ENCODE measurements around the gene APOL3.
"Not testable (repeated sequence)": the region's sequence is repeated elsewhere in the genome, so short reads cannot be mapped to it uniquely, and the experiment has no call there.

APOL3 gene

DNA sequence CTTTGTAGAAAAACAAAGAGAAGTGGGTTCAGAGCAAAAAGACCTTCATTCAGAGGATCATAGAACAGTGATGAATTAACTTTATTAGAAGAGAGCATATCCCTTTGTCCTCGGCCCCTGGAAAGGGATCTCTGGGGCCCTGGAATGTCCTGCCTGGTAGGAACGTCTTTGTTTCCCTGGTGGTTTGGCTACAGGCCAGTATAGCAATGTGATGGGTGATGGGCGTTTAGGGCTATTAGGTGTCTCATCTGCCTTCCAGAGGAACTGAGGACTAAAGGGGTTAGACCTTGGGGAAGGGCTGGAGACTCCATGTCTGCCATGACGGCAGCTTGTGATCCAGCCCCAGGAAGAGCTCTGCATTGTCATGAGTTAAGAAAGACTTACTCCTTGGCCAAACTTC, 32.0 kb upstream of the APOL3 start:
- no peak for DNase-seq

DNA sequence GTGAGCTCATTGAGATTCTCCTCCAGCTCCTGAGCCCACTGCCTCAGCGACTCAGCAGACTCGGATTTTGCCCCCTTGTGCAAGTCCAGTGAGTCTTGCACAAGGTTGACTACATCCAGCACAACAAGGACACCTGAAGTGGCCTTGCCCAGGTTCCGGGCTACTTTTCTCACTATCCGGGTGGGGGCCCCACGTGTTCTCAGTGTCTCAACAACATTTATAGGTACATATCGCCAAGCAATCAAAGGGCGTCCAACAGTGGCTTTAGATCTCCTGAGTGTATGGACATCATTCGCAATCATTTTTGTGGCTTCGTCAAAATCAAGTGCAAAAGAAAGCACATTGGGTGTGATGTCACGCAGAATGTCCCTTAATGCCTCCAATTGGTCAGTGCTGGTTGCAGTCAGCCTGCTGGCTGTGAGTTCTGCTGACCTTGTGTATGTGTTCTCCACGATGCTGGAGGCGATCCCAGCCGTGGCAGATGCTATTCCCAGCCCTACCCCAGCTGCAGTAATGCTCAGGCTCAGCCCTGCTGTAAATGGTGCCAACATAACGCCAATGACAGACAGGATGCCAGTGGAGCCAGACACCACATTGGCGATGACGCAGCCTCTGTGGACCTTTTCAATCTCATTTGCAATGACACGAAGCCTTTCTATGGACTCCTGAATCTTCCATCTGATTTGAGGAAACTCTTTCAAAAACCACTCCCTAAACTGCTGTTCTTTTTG, 30.7 kb upstream of the APOL3 start:
- no peak for DNase-seq

DNA sequence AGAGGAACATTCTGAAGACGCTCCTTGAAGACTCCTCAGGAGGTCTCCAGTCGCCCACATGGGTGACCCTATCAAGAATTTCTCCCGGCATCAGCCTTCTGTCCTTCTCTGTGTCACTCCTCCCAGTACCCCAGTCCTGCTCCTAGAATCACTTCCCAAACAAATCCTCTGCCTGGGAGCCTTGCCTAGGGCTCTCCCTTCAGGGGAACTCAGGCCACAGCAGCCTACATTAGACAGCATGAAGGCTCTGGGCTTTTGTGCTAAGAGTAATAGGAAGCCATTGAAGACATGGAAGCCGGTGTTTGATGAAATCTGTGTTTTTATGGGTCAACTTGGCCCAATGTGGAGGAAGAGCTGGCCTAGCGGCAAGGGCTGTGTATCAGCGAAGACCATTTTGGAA, 27.3 kb upstream of the APOL3 start:
- DNase-seq = not testable (repeated sequence)

DNA sequence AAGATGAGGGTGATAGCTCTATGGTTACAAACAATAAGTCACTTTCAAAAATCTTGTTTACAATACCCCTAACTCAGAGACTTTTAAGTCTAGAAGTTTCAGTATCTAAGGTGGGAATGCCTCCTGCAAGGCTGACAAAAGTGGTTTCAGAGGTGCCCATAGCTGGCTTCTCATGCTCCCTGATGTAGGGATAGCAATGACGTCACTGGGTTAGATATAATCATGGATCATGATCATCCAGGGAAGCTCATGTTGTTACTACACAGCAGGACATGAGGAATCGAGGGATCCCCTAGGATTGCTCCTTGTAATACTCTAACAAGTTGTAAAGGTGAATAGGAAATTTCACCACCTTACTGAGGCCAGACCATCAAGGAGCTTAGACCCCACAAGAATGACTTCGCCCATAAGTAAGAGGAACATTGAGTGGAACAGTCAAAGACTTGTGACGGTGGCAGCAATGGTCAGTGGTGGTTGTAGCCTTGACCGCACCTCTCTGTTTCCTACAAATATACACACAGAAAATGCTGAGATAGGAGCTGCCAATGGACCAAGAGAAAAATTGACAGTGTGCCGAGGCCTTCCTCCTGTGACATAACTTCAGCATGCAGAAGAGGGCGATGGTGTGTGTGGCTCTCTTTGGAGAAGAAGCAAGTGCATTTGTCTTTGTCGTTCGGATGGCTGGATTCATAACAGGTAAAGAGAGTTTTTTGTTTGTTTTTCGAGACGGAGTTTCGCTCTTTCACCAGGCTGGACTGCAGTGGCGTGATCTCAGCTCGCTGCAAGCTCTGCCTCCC, 25.5 kb upstream of the APOL3 start:
- DNase-seq = no peak

DNA sequence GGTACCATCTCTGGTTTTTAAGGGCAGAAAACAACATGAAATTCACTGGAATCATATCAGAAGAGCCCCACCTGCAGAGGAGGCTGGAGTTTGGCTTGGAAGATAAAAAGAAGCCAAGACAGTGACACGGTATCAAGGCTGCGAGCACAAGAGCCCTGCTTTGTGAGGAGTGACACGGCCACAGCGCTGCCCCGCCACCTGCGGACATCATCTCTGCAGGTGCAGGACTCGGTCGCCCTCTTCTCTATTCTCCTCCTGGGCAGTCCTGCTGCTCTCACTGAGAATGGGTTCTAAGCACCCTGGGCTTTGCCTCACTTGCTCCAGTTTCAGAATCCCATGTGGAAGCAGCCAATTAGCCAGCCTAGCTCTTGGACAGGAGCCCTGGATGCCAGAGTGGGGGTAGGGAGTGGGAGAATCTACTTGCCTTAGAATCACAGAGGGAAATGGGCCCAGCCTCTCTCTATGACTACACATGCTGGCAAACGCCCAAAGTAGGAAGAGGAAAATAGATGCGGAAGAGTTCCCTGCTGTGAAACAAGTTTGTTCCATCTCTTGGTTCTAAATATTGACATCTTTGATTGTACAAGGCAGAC, 24.0 kb upstream of the APOL3 start:
- DNase-seq = peak; percentile 60

DNA sequence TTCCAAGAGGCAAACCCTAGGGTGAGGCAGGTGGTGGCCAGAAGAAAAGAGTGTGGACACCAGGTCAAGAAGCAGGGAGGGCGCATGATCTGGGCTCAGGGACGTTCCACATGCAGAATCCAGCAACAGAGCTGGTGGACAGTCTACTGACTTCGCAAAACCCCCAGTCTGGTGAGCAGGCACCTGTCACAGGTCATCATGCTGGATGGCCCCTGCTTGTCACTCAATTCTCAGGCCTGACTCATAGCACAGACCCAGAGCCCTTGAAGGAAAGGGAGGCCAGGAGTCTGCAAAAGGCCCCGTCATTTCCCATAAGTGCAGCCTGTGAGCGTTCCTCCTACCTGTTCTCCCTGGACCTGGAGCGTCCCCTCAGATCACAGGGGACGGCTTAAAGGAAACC, 22.9 kb upstream of the APOL3 start:
- no peak for DNase-seq

DNA sequence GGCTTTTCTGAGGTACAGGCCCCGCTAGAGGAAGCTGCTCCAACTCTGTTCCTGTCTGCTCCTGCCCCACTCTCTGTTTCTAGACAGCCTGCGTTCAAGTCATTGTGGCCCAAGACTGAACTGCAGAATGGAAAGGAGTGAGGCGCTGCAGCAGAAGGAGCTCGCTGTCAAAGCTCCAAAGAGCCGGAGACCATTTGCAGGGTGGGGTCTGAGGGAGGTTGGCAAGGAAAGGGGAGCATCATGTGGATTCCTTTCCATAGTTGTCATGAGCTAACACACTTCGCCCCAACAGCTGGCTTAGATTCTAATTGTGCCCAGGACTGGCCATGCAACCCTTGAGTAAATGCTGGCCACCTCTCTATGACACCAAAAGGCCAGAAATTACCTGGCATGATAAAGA, 22.3 kb upstream of the APOL3 start:
- no peak for DNase-seq

DNA sequence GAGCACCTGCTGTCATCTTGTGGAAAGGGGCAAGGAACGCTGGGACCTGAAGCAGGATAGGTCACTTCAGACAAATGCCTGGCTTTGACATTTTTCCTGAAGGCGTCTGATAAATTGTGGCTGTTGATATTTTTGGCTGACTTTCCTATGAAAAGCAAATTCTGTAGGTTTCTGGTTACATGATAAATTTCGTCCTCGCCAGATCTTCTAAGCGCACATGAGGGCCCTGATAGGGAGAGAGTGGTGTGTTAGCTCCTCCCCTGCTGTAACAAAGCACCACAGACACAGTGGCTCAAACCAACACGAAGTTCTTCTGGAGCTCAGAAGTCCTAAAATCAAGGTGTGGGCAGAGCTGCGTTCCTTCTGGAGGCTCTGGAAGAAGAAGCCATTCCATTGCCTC, 21.5 kb upstream of the APOL3 start:
- DNase-seq = no peak

DNA sequence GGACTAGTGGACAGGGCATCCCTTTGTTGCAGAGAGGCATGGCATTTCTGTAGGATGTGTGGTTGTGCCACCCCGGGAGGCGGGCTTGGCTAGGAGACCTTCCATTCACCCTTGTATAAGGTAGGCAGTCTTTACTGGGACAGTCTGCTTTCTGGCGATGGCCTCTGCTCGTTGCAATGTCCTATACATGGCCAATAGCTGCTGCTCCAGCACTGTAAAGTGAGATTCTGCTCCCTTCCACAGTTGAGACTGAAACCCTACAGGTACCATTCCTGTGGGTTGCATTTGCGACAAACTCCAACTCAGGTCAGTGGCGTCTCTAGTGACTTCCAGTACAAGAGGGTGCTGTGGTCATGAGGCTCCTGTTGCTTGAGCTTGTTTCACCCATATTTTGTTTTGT, 20.4 kb upstream of the APOL3 start:
- no peak for DNase-seq

DNA sequence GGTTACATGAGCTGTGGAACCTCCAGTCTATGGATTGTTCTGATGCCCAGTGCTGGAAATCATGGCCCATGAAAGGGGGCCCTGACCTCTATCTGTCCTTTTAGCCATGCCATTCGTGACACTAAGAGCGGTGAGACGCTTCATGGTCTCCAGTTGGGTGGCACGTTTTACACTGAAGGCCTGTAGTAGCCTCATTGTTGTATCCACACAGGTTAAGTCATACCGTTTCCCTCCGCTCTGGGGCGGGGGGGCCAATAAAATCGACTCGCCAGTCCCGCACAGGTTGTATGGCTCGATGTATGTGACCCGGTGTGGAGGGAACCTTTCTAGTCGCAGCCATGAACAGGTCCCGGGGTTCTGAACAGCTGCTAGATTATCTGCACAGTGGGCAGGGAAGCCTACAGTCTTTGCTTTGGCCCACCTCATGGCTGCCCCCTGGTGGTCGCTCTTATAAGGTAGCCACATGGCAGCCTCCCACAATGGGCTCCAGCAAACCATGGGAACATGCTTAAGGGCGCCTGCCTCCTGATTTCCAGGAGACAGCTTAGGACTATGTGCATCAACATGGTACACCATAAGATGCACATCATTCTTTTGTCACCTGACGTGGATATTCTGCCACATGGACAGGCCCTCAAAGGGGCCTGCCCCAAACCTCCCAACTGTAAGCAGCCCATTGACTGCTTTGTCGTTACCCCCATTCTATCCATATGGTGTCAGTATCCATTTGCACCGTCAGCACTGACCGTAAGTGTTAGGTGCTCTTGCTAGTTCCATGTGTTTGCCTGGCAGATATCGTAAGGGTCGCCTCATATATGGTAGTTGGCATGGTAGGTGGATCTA, 19.7 kb upstream of the APOL3 start:
- DNase-seq = peak; percentile 69

DNA sequence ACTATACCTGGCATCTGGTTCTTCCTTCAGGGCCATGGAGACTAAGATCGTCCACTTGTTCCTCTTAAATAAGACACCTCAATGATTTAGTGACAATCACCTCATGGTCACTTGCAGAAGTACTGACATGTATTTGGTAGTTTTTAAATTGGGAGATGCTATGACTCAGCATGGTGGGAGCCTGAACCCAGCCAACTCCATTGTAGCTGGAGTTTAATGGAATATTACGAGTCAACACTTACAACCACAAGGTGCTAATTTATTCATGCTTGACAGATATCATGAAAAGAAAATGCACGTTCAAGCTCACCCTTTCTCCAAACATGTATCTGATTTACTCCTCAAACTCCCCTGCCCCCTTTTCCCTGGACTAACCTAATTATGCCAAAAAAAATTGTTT, 16.6 kb upstream of the APOL3 start:
- DNase-seq = no peak

DNA sequence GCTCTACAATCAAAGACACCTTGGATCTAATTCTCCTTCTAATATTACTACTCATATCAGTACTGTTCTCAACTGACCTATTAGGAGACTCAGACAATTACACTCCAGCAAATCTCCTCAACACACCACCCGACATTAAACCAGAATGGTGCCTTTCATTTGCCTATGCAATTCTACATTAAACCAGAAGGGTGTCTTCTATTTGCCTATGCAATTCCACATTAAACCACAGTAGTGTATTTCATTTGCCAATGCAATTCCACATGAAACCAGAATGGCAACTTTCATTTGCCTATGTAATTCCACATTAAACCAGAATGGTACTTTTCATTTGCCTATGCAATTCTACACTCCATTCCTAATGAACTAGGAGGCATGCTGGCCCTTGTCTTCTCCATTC, 15.3 kb upstream of the APOL3 start:
- DNase-seq = no peak

DNA sequence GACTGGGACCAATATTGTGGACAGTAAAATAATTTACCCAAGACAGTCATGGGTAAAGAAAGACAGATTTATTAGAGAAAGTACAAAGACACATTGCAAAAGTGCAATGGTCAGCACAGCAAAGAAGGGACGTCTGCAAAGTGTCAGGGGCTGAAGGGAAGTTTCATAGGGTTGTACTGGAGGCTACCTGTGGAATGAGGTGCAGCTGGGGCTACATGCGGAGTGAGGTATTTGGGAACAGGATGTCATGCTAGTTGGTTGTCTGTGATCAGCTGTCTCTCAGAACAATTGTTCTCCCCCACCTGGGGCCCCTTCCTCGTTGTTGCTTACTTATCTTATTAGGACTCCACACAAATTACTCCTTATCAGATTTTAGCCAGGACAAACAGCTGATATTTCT, 11.4 kb upstream of the APOL3 start:
- DNase-seq = peak; percentile 52

DNA sequence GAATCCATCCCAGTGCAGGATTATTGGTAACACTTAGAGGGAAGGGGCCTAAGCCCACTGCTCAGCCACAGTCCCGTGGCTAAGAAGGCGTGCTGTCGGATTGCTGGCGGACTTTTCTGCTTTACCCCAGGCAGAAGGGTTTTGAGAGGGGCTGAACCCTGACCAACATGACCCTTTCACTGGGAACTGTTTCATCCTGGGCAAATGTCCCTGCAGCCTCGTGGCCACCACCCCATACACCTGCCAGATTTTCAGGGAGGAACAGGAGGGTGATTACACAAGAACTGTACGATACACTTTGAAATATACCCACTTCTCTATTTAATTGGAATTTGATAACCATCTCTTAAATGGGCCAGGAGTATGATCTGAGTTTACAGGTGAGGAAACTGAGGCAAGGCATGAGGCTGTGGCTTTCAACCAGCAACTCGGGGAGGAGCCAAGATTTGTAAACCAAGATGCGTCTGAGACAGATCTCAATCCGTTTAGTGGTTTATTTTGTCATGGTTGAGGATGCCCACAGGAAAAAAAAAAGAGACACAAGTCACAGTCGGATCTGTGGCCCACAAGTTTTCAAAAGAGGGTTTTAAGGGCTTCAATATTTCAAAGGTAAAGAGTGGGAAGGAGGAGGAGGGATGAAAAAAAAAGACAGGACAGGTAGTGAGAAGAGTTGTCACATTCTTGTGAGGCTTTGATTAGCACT, 6.1 kb upstream of the APOL3 start:
- no peak for DNase-seq

DNA sequence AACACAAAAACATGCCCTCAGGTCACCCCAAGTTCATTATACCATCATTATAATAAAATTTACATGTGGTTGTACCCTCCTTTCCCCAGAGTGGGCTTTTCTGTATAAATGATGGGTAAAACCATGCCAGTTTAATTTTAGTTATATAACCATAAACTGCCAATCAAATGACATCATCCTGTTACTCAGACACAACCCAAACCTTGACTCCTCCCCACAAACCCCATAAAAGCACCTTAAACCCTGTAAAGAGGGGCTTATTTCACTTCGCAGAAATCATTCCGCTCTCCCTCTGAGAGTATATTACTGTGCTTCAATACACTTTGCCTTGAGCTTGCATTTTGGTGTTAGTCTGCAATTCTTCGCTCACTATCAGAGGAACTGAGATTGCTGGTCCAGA, 5.5 kb upstream of the APOL3 start:
- no peak for DNase-seq

DNA sequence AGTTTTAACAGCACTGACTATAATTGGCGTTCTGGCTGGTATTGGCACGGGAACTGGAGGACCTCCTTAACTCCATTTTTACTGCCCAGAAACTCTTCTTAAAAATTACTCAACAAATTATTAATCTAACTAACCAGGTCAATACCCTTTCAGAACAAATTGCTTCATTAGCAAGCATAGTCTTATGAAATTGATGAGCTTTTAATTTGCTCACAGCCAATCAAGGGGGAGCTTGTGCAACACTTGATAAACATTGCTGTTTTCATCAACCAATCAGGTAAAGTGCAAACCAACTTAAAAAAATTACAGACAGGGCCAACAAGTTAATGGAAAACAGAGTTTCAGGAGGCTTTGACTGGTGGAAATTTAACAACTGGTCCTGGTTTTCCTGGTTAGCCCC, 4.6 kb upstream of the APOL3 start:
- DNase-seq = no peak

DNA sequence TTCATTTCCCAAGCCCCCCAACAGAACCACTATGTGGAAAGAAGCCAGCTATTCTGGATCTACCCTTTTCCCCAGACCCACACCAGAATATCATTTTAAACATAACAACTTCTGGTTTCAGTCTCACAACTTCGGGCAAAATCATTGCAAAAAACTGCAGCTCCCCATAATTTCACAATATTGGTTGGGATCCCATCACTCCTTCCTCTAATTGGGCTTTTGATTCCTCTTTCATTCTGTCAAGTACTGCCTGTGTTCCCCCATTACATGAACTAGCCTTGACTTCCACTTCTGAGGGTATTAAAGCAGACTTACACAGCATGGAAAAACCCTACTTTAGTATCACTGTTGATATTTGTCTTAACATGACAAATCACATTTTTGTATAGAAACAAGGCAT, 4.1 kb upstream of the APOL3 start:
- DNase-seq = no peak

DNA sequence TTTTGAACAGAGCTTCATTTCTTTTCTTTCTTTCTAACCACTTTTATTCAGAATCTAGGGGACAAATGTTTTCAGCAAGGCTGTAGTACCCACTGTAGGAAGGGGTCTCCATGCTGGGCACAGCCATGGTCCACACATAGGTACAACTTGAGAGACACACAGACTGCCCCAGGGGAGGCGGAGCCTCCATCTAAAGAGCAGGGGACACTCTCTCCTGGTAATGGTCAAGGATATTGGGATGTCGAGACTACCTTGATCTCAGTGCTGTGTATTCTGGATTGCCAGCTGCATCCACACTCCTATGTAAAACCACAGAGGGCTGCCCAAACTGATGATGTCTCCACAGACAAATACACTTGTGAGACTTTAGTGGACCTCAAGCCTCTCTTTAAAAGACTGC, 2.9 kb upstream of the APOL3 start:
- DNase-seq = no peak

DNA sequence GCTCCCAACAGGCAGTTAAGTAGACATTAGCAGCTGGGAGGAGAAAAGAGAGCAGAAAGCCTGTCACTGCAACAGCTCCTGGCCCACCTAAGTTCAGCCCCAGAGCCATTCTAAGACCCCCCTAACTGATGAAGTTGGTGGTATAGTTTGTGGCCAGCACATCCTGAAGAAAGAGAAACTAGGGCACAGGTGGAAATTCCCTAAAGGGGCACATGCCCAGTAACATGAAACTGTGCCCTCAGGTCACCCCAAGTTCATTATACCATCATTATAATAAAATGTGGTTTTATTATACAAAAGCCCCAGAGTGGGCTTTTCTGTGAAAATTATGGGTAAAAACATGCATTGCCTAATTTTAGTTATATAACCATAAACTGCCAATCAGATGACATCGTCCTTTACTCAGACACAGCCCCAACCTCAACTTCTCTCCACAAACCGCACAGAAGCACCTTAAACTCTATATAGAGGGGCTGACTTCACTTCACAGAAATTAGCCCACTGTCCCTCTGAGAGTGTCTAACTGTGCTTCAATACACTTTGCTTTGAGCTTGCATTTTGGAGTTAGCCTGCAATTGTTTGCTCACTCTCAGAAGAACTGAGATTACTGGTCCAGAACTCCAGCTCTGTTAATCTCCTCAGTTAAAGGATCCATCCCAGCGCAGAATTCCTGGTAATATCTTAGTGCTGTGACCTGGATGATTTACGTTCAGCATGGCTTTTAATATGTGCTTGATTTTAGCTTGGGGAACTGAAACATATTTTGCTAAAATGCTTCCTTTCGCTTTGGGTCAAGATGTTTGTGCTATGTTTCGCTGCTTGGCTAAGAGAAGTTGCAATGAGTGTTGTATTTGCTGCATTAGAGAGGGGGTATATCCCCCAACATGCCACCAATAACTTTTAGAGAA, 1.8 kb upstream of the APOL3 start:
- DNase-seq = no peak

DNA sequence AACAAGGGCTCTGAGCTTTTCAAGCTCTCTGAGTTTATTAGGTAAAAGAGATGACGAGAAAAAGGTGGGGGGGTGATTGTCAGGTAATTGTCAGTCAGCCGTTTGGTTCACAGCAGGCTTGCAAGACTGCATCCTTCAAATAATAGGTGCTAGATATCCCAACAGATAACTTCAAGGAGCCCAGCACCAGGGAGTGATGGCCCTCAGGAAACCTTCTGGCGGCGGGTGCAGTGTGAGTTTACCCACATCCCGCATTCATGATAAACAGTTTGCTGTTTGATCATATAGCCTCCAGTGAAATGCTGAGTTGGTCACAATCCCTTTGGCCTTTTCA, 1.2 kb upstream of the APOL3 start:
- not testable (repeated sequence) for DNase-seq

DNA sequence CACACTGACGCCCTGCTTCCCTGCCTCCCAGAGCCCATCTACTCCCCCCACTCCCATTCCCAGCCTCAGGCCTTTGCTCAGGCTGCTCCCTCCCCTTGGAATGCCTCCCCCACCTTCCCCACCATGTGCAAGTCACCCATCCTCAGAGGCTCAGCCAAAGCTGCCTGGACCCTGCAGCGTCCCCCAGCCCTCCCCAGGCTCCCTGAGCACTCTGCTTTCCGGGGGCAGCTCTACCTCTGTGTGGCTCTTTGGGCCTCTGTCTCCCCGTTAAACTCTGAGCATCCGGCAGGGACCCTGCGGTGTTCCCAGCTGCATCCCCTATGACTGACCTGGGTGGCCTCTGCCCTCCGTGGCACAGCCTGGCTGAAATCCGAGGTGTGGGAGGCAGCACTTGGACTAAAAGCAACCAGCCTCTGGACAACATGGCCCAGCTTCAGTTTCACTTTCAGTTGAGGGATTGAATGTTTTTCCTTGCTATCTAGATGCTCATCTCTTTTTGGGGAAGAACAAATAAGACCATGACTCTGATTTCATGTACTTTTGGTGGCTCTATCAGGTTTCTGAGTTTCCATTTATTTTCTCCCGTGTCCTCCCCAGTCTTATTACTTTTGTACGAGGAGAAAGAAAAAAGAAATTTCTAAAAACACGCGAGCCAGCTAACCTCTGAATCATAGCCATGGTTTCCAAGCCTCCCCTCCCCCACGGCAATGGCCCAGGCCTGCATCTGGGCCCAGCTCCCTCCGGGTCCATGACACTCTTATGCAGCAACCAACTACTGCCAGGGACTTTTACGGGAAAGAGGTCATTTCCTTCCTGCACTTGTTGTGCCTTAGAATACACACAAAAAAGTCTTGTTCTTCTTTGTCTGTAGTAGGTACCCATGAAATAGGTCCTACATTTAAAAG, 3.8 kb downstream of the APOL3 start:
- no peak for DNase-seq

Data from NCI-H146 (cell line).